Body of pancreas (tissue), 4 donors: ENCODE measurements around the gene UXS1.

Experiments used
- POLR2A ChIP-seq, 3 donors: fragments of 450-650 bp; IDR thresholded peaks; one replicate each; pipeline ENCODE4 v1.6.1; 2016; ENCODE audit warnings: antibody characterized with exemption in 3 of 3, mild to moderate bottlenecking in 2 of 3
- TF ChIP-seq, protein P1 (sequence below), 7 experiments: fragments of 450-650 bp in 4 of 7; fragments of 200-600 bp in 3 of 7; sonication (generic) in 3 of 7; IDR thresholded peaks; one replicate each; pipeline ENCODE4 v1.5.1; 2016 to 2019; ENCODE audit warnings: antibody characterized with exemption in 7 of 7

DNA sequence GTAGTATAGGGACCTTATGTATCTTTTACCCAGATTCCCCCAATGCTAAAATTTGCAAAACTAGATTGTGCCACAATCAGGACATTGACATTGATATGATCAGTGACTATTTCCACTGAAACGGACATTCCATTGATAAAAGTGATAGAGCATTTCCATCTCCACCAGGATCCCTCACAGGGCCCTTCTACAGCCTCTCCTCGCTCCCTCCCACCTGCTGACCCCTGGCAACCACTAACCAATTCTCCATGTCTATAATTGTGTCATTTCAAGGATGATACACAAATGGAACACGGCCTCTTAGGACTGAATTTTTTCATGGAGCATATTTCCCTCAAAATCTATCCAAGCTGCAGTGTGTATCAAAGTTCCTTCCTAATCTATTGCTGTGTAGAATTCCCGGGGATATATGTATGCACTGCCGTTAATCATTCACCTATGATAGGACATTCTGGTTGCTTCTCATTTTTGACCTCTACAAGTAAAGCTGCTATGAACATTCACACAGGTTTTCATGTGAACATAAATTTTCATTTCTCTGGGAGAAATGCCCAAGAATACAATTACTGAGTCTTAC, 67.3 kb downstream of the UXS1 start:
- no peak for TF ChIP-seq POLR2A (IDR thresholded peaks at IDR 0.05)
- TF ChIP-seq, protein P1, sequence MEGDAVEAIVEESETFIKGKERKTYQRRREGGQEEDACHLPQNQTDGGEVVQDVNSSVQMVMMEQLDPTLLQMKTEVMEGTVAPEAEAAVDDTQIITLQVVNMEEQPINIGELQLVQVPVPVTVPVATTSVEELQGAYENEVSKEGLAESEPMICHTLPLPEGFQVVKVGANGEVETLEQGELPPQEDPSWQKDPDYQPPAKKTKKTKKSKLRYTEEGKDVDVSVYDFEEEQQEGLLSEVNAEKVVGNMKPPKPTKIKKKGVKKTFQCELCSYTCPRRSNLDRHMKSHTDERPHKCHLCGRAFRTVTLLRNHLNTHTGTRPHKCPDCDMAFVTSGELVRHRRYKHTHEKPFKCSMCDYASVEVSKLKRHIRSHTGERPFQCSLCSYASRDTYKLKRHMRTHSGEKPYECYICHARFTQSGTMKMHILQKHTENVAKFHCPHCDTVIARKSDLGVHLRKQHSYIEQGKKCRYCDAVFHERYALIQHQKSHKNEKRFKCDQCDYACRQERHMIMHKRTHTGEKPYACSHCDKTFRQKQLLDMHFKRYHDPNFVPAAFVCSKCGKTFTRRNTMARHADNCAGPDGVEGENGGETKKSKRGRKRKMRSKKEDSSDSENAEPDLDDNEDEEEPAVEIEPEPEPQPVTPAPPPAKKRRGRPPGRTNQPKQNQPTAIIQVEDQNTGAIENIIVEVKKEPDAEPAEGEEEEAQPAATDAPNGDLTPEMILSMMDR (IDR thresholded peaks at IDR 0.05) = no peak
